Measurements from ENCODE around the gene MDH2.

GRCh38 chr7:76049295-76049694 is 1.4 kb downstream of the MDH2 start:
- no peak for TF ChIP-seq EZH2 (IDR thresholded peaks at IDR 0.05; ENCODE audit: borderline replicate concordance, low read length)
- TF ChIP-seq, protein P1, sequence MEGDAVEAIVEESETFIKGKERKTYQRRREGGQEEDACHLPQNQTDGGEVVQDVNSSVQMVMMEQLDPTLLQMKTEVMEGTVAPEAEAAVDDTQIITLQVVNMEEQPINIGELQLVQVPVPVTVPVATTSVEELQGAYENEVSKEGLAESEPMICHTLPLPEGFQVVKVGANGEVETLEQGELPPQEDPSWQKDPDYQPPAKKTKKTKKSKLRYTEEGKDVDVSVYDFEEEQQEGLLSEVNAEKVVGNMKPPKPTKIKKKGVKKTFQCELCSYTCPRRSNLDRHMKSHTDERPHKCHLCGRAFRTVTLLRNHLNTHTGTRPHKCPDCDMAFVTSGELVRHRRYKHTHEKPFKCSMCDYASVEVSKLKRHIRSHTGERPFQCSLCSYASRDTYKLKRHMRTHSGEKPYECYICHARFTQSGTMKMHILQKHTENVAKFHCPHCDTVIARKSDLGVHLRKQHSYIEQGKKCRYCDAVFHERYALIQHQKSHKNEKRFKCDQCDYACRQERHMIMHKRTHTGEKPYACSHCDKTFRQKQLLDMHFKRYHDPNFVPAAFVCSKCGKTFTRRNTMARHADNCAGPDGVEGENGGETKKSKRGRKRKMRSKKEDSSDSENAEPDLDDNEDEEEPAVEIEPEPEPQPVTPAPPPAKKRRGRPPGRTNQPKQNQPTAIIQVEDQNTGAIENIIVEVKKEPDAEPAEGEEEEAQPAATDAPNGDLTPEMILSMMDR (IDR thresholded peaks at IDR 0.05; ENCODE audit: low read length): no peak

Measured in OCI-LY1 (cell line).